Measurements from ENCODE around the gene TMEM95.

Gene TMEM95

GRCh38 chr17:7327056-7327455 is 27.9 kb upstream of the TMEM95 start:
- TF ChIP-seq CTCF (conservative IDR thresholded peaks at IDR 0.05), result no peak
- H3K27ac ChIP-seq, result no peak overlapping the region

- no peak overlapping the region for H3K27ac ChIP-seq
- TF ChIP-seq CTCF (conservative IDR thresholded peaks at IDR 0.05), result no peak
Measured at GRCh38 chr17:7327501-7327900, 27.5 kb upstream of the TMEM95 start.

GRCh38 chr17:7328009-7328408 is 26.9 kb upstream of the TMEM95 start:
- H3K27ac ChIP-seq, result peak overlapping the region; percentile 74; the same call in 1 of the 2 replicates
- no peak for TF ChIP-seq CTCF (conservative IDR thresholded peaks at IDR 0.05)

- H3K27ac ChIP-seq, result peak within 1 kb of the TSS; percentile 74
- no peak for TF ChIP-seq CTCF (conservative IDR thresholded peaks at IDR 0.05)
Measured at GRCh38 chr17:7328840-7329373, 26.0 kb upstream of the TMEM95 start, which contains the start of gene NEURL4. TSS of gene NEURL4 (minus strand) at chr17:7329335. CDS start at chr17:7329312, 23 bp downstream.

GRCh38 chr17:7329374-7329996 is 25.5 kb upstream of the TMEM95 start:
- peak overlapping the region; percentile 74 for H3K27ac ChIP-seq
- TF ChIP-seq CTCF (conservative IDR thresholded peaks at IDR 0.05), result no peak

- no peak for TF ChIP-seq CTCF (conservative IDR thresholded peaks at IDR 0.05)
- H3K27ac ChIP-seq, result peak overlapping the region; percentile 74
Measured at GRCh38 chr17:7329997-7330637, 24.8 kb upstream of the TMEM95 start.

- H3K27ac ChIP-seq, result peak overlapping the region; percentile 74
- TF ChIP-seq CTCF (conservative IDR thresholded peaks at IDR 0.05), result no peak
Measured at GRCh38 chr17:7330638-7331015, 24.3 kb upstream of the TMEM95 start.

Measured in VCaP (cell line).